GM12873 (cell line): ENCODE measurements around the gene NOC4L.

ENCODE experiments used
- TF ChIP-seq, protein P1 (sequence below): IDR thresholded peaks from 2 replicates; pipeline ENCODE4 v1.5.1; 2012; ENCODE audit warnings: low read depth, mild to moderate bottlenecking, moderate library complexity, low read length, control low read depth; ENCODE audit not compliant: insufficient read depth; ENCODE audit errors: missing control alignments

The NOC4L gene

DNA sequence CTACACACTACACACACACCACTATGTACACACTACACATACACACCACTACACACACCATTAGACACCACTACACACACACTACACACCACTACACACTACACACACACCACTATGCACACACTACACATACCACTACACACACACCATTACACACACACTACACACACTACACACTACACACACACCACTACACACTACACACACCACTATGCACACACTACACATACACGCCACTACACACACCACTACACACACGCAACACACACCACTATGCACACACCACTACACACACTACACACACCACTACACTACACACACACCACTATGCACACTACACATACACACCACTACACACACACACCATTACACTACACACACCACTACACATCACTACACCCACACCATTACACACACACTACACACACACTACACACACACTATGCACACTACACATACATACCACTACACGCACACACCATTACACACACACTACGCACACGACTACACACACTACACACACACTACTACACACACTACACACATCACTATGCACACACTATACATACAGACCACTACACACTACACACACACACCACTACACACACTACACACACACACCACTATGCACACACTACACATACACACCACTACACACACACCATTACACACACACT, 13.6 kb downstream of the NOC4L start:
- TF ChIP-seq, protein P1, sequence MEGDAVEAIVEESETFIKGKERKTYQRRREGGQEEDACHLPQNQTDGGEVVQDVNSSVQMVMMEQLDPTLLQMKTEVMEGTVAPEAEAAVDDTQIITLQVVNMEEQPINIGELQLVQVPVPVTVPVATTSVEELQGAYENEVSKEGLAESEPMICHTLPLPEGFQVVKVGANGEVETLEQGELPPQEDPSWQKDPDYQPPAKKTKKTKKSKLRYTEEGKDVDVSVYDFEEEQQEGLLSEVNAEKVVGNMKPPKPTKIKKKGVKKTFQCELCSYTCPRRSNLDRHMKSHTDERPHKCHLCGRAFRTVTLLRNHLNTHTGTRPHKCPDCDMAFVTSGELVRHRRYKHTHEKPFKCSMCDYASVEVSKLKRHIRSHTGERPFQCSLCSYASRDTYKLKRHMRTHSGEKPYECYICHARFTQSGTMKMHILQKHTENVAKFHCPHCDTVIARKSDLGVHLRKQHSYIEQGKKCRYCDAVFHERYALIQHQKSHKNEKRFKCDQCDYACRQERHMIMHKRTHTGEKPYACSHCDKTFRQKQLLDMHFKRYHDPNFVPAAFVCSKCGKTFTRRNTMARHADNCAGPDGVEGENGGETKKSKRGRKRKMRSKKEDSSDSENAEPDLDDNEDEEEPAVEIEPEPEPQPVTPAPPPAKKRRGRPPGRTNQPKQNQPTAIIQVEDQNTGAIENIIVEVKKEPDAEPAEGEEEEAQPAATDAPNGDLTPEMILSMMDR = no peak

DNA sequence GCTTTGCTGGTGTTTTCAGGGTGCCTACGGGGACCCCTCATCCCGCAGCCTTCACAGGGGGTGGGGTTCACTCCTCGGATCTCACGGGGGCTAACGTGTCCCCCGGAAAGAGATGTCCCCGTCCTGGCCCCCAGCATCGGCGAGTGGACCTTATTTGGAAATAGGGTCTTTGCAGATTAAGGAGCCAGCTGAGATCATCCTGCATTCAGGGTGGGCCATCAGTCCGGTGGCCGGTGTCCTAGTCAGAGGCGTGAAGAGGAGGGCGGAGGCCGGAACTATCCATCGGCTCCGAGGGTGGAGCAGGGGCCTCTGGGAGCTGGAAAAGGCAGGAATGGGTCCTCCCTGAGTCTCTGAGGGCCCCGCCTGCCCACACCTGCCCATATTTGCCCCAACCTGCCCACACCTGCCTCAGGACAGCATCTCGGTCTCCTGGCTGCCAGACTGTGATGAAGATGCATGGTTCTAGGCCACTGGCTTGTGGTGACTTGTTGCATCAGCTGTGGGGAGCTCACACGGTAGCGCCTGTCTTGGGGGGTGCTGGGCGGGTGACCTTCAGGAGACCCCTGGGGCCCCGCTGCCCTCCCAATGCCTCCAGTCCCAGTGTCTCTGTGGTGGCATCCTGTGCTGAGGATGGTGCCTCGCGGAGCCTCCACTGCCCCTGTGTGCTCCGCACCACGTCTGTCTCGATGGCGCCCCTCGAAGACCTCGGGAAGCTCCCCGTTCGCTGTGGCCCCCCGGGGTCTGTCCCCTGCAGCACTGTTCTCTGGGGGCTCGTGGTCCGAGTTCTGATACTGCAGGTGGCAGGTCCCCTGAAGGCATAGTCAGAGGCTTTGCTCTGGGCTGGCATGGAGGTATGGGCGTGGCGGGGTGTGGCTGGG, 14.7 kb downstream of the NOC4L start:
- TF ChIP-seq, protein P1 = no peak

DNA sequence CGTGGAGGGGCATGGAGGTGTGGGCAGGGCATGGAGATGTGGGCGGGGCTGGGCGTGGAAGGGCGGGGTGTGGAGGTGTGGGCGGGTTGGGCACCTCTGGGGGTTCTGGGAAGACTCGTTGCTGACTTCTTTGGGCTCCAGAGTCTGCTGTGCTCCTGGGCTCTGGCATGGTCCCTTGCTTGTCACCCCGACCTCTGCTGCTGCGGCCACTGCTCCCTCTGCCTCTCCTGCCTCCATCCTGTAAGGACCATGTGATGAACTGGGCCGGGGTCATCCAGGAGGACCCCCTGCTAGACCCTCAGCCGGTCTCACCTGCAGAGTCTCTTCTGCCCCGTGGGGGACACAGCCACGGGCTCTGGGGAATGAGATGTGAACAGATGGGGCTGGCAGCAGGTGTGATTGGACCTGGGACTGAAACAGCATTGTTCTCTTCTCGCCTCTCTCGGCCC, 15.3 kb downstream of the NOC4L start:
- TF ChIP-seq, protein P1 = no peak

DNA sequence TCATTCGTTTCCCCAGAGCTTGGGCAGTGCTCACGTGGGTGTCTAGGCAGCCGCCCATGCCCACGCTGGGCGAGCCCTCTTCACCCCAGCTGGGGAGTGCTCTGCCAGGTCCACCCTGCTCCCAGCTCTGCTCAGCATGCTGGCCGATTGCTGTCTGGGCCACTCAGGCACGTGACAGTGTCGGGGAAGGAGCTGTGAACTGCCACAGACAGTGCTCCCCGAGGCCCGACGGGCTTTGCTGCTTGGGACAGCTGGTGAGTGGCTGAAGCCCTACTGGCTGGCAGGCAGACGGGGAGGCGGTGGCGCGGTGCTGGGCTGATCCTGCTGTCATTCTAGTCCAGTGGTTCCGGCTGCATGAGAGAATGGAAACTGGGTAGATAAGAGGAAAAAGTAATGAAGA, 15.8 kb downstream of the NOC4L start:
- TF ChIP-seq, protein P1 = no peak

DNA sequence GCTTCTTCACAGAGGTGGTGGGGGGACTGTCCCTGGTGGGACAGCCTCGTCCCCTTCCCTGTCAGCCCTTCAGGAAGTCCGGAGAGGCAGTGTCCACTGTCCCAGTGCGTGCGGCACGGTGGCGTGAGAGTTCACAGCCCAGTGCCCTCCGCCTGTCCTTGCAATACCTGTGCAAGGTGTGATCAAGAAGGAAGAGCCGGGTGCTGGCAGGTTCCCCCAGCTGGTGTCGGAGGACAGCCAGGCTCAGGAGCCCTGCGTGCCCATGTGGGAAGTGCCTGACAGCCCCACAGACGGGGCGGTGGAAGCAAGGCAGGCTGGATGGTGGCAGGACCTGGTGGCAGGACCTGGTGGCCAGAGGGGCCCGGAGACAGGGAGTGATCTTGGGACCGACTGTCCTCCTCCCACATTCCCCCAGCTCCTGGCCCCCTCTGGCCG, 16.4 kb downstream of the NOC4L start:
- TF ChIP-seq, protein P1 = no peak

DNA sequence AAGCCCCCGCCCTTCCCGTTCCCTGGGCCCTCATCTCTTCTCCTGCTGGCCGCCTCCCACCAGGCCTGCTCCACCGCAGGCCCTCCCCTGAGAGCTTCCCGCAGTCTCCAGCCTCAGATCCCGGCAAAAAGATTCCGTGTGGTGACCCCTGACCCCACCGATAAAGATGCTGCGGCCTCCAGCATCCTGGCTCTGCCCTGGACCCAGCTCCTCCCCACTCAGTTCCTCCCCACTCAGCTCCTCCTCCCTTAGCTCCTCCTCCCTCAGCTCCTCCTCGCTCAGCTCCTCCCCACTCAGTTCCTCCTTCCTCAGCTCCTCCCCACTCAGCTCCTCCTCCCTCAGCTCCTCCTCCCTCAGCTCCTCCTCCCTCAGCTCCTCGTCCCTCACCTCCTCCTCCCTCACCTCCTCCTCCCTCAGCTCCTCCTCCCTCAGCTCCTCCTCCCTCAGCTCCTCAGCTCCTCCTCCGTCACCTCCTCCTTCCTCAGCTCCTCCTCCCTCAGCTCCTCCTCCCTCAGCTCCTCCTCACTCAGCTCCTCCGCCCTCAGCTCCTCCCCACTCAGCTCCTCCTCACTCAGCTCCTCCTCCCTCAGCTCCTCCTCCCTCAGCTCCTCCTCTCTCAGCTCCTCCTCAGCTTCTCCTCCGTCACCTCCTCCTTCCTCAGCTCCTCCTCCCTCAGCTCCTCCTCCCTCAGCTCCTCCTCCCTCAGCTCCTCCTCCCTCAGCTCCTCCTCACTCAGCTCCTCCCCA, 17.0 kb downstream of the NOC4L start:
- TF ChIP-seq, protein P1 = no peak
